ENCODE results near the gene CLDN6.

DNA sequence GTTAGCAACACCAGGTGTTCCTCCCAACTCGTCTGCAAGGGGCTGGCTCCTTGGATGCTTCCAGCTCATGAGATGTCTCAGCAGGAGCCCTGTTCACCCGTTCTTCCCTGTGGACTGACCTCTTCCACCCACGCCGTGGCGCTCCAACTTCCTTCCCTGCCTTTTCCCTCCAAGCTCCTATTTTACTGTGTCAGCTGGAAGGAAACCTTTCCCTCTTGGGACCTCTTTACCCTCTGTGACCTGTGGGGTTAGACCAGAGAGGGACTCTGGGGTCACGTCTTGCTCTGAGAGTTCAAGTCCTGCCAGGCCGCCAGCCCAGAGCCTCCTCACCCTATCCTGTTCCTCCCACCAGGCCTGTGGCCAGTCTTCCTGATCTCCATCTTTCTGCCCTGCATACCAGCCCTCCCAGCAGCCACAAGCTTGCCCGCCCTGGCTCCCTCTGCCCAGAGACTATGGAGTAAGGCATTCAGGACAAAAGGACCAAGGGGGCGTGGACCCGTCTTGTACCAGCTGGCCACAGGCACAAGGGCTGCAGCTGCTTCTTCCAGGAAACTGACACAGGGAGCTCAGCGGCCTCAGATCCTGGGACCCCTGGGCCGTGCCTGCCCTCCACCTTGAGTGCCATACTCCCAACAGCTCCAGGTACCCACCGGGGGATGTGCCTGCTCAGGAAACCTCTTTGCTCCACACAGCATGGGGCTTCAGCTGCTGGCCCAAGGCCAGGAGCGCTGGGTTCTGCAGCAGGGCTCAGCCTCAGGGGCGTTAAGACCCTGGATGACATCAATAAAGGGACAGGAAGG is 45.8 kb downstream of the CLDN6 start:
- TF ChIP-seq ZC3H10 (CRISPR knock-in tag; IDR thresholded peaks at IDR 0.05) (no peak), TSHZ2 (CRISPR knock-in tag; IDR thresholded peaks at IDR 0.05) (no peak), ZFP30 (CRISPR knock-in tag; IDR thresholded peaks at IDR 0.05) (no peak), ZNF70 (CRISPR knock-in tag; IDR thresholded peaks at IDR 0.05) (no peak), TCF4 (CRISPR knock-in tag; IDR thresholded peaks at IDR 0.05; ENCODE audit: borderline replicate concordance) (no peak), PATZ1 (CRISPR knock-in tag; IDR thresholded peaks at IDR 0.05; ENCODE audit: borderline replicate concordance) (no peak), ARNTL (CRISPR knock-in tag; IDR thresholded peaks at IDR 0.05; ENCODE audit: borderline replicate concordance, low read depth) (no peak), ZNF565 (CRISPR knock-in tag; conservative IDR thresholded peaks at IDR 0.05; ENCODE audit: low read depth) (no peak), OSR1 (CRISPR knock-in tag; IDR thresholded peaks at IDR 0.05) (no peak), TOX (CRISPR knock-in tag; IDR thresholded peaks at IDR 0.05; ENCODE audit: borderline replicate concordance) (no peak)
- TF ChIP-seq, protein P1, sequence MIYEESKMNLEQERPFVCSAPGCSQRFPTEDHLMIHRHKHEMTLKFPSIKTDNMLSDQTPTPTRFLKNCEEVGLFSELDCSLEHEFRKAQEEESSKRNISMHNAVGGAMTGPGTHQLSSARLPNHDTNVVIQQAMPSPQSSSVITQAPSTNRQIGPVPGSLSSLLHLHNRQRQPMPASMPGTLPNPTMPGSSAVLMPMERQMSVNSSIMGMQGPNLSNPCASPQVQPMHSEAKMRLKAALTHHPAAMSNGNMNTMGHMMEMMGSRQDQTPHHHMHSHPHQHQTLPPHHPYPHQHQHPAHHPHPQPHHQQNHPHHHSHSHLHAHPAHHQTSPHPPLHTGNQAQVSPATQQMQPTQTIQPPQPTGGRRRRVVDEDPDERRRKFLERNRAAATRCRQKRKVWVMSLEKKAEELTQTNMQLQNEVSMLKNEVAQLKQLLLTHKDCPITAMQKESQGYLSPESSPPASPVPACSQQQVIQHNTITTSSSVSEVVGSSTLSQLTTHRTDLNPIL (CRISPR knock-in tag; IDR thresholded peaks at IDR 0.05; ENCODE audit: low read depth) = no peak
- TF ChIP-seq, protein P2, sequence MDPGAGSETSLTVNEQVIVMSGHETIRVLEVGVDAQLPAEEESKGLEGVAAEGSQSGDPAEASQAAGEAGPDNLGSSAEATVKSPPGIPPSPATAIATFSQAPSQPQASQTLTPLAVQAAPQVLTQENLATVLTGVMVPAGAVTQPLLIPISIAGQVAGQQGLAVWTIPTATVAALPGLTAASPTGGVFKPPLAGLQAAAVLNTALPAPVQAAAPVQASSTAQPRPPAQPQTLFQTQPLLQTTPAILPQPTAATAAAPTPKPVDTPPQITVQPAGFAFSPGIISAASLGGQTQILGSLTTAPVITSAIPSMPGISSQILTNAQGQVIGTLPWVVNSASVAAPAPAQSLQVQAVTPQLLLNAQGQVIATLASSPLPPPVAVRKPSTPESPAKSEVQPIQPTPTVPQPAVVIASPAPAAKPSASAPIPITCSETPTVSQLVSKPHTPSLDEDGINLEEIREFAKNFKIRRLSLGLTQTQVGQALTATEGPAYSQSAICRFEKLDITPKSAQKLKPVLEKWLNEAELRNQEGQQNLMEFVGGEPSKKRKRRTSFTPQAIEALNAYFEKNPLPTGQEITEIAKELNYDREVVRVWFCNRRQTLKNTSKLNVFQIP (CRISPR knock-in tag; IDR thresholded peaks at IDR 0.05; ENCODE audit: borderline replicate concordance, low read depth) = no peak
